ENCODE data around the gene DMGDH.

GRCh38 chr5:79109527-79110492 is 40.3 kb upstream of the DMGDH start:
- TF ChIP-seq, protein P1, sequence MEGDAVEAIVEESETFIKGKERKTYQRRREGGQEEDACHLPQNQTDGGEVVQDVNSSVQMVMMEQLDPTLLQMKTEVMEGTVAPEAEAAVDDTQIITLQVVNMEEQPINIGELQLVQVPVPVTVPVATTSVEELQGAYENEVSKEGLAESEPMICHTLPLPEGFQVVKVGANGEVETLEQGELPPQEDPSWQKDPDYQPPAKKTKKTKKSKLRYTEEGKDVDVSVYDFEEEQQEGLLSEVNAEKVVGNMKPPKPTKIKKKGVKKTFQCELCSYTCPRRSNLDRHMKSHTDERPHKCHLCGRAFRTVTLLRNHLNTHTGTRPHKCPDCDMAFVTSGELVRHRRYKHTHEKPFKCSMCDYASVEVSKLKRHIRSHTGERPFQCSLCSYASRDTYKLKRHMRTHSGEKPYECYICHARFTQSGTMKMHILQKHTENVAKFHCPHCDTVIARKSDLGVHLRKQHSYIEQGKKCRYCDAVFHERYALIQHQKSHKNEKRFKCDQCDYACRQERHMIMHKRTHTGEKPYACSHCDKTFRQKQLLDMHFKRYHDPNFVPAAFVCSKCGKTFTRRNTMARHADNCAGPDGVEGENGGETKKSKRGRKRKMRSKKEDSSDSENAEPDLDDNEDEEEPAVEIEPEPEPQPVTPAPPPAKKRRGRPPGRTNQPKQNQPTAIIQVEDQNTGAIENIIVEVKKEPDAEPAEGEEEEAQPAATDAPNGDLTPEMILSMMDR (IDR thresholded peaks at IDR 0.05), result peak in 4 of 6 experiments; percentile 29 to 44 (median 32)
- no peak for TF ChIP-seq POLR2A (IDR thresholded peaks at IDR 0.05)
